HUES64 (cell line): Measurements from ENCODE around the gene PLEKHA5.

Source experiments
- H3K27ac ChIP-seq: 2 replicates; pipeline ENCODE4 v1.7.0; 2013; ENCODE audit warnings: low read depth, low read length, inconsistent platforms
- H3K27me3 ChIP-seq: 2 replicates; pipeline ENCODE4 v1.6.1; 2013; ENCODE audit warnings: mild to moderate bottlenecking, low read length; ENCODE audit not compliant: insufficient read depth
- H3K36me3 ChIP-seq: 2 replicates; pipeline ENCODE4 v1.6.1; 2013; ENCODE audit warnings: mild to moderate bottlenecking, low read length; ENCODE audit not compliant: insufficient read depth
- H3K4me1 ChIP-seq: 2 replicates; pipeline ENCODE4 v1.6.1; 2013; ENCODE audit warnings: mild to moderate bottlenecking, low read length, moderate library complexity; ENCODE audit not compliant: insufficient read depth
- H3K4me3 ChIP-seq: 2 replicates; pipeline ENCODE4 v1.5.1; 2013; ENCODE audit warnings: mild to moderate bottlenecking, low read length, moderate library complexity
- H3K9ac ChIP-seq: 2 replicates; pipeline ENCODE4 v1.6.1; 2013; ENCODE audit warnings: mild to moderate bottlenecking, low read depth, low read length
- H3K9me3 ChIP-seq: 2 replicates; pipeline ENCODE4 v1.6.1; 2013; ENCODE audit warnings: low read depth, low read length; ENCODE audit not compliant: insufficient read depth
- WGBS: fragments of 150-250, 120-280 bp; methylation state at CpG from one replicate; pipeline ENCODE4 v1.1.7; 2013; ENCODE audit warnings: missing lambda C conversion rate; 5-methylcytosine and 5-hydroxymethylcytosine counted together

PLEKHA5 gene

DNA sequence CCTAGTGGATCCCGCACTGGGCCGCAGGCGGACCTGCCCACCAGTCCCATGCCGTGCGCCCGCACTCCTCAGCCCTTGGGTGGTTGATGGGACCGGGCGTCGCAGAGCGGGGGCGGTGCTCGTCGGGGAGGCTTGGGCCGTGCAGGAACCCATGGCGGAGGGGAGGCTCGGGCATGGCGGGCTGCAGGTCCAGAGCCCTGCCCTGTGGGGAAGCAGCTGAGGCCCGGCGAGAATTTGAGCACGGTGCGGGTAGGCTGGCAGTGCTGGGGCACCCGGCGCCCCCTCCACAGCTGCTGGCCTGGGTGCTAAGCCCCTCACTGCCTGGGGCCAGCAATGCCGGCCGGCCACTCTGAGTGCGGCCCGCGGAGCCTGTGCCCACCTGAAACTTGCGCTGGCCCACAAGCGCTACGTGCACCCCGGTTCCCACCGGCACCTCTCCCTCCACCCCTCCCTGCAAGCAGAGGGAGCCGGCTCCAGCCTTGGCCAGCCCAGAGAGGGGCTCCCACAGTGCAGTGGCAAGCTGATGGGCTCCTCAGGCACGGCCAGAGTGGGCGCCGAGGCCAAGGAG lies 100.8 kb downstream of the PLEKHA5 start:
- H3K4me3 ChIP-seq, result no peak overlapping the region
- no peak overlapping the region for H3K27ac ChIP-seq
- no peaks in the 10 kb centered on the region for H3K27me3 ChIP-seq
- no peak overlapping the region for H3K9ac ChIP-seq
- H3K4me1 ChIP-seq, result peaks cover 39% of the 10 kb centered on the region
- WGBS, result 95% methylated on average over 37 of the region's 37 CpGs
- H3K36me3 ChIP-seq, result peaks cover 11% of the 10 kb centered on the region
- H3K9me3 ChIP-seq, result peaks cover 12% of the 10 kb centered on the region

DNA sequence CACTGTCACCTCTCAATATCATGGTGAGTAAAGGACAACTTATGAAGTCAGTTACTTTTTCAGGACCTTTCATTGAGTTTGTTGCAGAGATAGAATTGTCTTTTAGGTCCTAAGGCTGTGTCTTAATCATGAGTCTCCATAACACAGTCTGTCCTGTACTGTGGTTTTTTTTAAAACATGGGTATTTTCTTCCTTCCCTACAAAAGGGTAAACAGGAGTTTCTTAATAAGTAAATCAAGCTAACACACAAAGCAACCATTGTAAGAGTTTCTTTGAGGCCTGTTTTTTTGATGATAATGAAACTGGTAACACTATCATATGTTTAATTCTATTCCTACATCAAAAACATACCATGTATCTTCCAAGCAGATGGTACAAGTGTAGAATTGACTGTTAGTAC lies 101.4 kb downstream of the PLEKHA5 start:
- H3K27ac ChIP-seq, result no peak overlapping the region
- H3K4me1 ChIP-seq, result peaks cover 39% of the 10 kb centered on the region
- H3K4me3 ChIP-seq, result no peak overlapping the region
- H3K9ac ChIP-seq, result no peak overlapping the region
- no peaks in the 10 kb centered on the region for H3K27me3 ChIP-seq
- peaks cover 11% of the 10 kb centered on the region for H3K36me3 ChIP-seq
- H3K9me3 ChIP-seq, result peaks cover 12% of the 10 kb centered on the region

DNA sequence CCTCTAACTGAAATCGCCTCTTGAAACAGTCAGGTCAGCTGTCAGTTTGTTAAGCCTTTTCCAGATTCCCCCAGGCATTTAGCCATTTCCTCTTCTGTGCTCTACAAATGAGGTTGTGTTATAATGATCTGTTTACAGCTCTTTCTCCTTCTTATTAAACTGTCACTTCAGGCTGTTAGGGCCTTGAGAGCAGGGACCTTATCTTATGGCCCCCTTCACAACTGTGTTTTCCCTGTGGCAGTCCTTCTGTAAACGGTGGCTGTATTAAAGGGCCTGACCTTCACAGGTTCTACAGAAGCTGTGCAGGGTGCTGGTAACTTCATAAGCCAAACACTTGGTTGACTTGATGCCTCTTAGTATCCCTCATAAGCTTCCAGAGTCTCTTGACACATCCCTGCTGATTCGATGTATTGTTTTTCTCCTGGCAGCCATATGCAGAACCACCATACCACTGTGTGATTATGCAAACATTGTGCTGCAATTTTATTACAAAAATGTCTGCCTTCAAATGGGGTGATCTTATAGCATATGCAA lies 104.7 kb downstream of the PLEKHA5 start:
- H3K9ac ChIP-seq, result no peak overlapping the region
- H3K4me1 ChIP-seq, result peaks cover 35% of the 10 kb centered on the region
- WGBS, result 70% methylated on average over 3 of the region's 3 CpGs

GRCh38 chr12:19234981-19235871 lies 105.7 kb downstream of the PLEKHA5 start:
- peaks cover 7% of the 10 kb centered on the region for H3K36me3 ChIP-seq
- H3K9ac ChIP-seq, result no peak overlapping the region
- peaks cover 42% of the 10 kb centered on the region for H3K4me1 ChIP-seq
- H3K27me3 ChIP-seq, result no peaks in the 10 kb centered on the region
- 89% methylated on average over 2 of the region's 2 CpGs for WGBS
- H3K27ac ChIP-seq, result no peak overlapping the region
- H3K9me3 ChIP-seq, result peaks cover 7% of the 10 kb centered on the region
- H3K4me3 ChIP-seq, result no peak overlapping the region

More for the DNA sequence above, 104.7 kb downstream of the PLEKHA5 start:
- peaks cover 8% of the 10 kb centered on the region for H3K9me3 ChIP-seq
- peaks cover 7% of the 10 kb centered on the region for H3K36me3 ChIP-seq
- peak overlapping the region; percentile 9; the same call in 1 of the 2 replicates for H3K27ac ChIP-seq
- H3K27me3 ChIP-seq, result no peaks in the 10 kb centered on the region
- no peak overlapping the region for H3K4me3 ChIP-seq

GRCh38 chr12:19236656-19237055 lies 107.1 kb downstream of the PLEKHA5 start:
- Histone ChIP-seq H3K4me3 (no peak overlapping the region), H3K36me3 (no peaks in the 10 kb centered on the region), H3K27me3 (no peaks in the 10 kb centered on the region), H3K4me1 (peaks cover 42% of the 10 kb centered on the region), H3K27ac (no peak overlapping the region), H3K9ac (no peak overlapping the region), H3K9me3 (no peaks in the 10 kb centered on the region)
- WGBS, result 94% methylated on average over 2 of the region's 3 CpGs

DNA sequence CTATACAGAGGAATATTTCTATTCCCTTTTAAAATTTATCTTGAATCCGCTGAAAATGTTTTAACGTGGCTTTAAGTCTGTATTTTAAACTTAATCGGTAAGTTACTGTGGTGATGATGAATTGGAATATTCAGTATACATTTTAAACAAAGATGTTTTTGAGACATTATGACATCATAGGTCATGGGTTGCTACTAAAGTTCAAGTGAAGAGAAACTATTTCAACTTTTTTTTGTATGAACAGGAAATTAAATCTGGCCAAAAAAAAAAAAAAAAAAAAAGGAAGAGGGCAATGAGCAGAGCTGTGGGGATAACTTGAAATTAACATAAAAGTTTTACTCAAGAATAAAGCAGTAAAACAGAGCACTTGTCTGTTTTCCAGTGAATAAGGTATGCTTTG lies 109.0 kb downstream of the PLEKHA5 start:
- H3K4me3 ChIP-seq, result no peak overlapping the region
- no peaks in the 10 kb centered on the region for H3K36me3 ChIP-seq
- no peak overlapping the region for H3K27ac ChIP-seq
- no peak overlapping the region for H3K9ac ChIP-seq
- peaks cover 41% of the 10 kb centered on the region for H3K4me1 ChIP-seq
- no peaks in the 10 kb centered on the region for H3K27me3 ChIP-seq
- H3K9me3 ChIP-seq, result no peaks in the 10 kb centered on the region
- 100% methylated on average over 1 of the region's 3 CpGs for WGBS

GRCh38 chr12:19239102-19239501 lies 109.6 kb downstream of the PLEKHA5 start:
- Histone ChIP-seq H3K9ac (no peak overlapping the region), H3K27me3 (no peaks in the 10 kb centered on the region), H3K36me3 (no peaks in the 10 kb centered on the region), H3K4me1 (peaks cover 37% of the 10 kb centered on the region), H3K9me3 (no peaks in the 10 kb centered on the region), H3K4me3 (no peak overlapping the region), H3K27ac (no peak overlapping the region)
- WGBS, result 85% methylated on average over 5 of the region's 5 CpGs

DNA sequence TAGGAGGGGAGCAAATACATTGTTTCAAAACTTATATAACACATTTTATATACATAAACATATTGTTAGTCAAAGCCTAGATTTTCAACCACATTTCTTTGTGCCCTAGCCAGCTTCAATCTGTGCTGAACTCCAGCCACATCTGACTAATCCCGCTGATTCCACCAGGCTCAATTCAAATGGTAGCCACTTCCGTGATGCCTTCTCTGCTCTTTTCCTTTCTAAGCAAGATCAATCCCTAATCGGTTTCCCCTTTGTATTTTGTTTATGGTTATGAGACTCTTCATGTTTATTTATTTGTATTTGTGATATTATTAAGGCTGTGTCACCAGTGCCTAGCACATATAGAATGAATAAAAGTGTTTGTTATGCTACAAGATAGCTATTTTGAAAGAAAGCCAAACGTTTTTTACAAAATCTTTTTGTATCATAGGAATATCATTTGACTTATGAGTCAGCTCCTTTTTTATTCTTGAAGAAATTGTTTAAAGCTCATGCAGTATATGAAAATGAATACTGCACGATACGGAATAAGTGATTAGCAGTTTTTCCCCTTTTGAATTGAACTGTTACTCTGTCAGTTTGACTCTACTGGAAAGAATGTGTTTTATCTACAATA lies 110.2 kb downstream of the PLEKHA5 start:
- Histone ChIP-seq H3K9me3 (no peaks in the 10 kb centered on the region), H3K9ac (no peak overlapping the region), H3K27ac (no peak overlapping the region), H3K4me1 (peaks cover 35% of the 10 kb centered on the region), H3K4me3 (no peak overlapping the region), H3K27me3 (no peaks in the 10 kb centered on the region), H3K36me3 (no peaks in the 10 kb centered on the region)
- WGBS, result 84% methylated on average over 5 of the region's 6 CpGs

DNA sequence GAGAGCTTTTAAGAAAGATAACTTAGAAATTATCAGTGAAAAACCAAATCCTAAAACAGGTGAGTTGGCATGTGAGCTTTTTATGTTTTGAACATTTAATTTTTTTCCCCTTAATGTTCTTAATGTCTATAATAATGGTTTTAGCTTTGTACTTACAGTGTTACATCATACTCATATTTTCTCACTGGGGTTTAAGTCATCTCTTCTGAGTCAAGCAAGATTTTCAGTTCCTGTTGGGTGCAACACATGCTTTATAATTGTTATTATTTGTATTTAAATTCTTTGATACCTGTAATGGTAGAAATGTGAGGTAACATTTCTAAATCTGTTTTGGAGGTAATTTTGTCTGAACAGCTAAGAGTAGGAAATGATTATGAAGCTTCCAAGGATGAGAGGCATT lies 113.0 kb downstream of the PLEKHA5 start:
- Histone ChIP-seq H3K9ac (no peak overlapping the region), H3K4me3 (no peak overlapping the region), H3K4me1 (peaks cover 40% of the 10 kb centered on the region), H3K9me3 (no peaks in the 10 kb centered on the region), H3K27ac (no peak overlapping the region), H3K36me3 (no peaks in the 10 kb centered on the region), H3K27me3 (no peaks in the 10 kb centered on the region)

DNA sequence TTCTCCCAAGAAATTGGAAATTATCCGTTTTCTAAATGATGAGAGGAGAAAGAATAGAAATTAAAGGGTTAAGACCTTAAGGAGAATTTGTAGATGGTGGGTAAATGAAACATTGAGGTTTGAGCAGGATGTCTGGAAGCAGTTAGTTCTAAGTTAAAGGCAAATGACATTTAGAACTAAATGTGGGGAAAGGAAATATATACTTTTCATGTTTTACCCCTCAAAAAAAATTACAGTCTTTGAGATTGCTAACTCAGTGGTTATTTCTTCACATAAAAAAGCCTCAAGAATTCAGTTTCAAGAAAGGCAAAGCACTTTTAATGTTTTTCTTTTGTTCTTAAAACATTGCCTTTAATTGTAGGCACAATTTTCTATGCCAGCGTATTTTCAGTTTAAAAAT lies 114.0 kb downstream of the PLEKHA5 start:
- Histone ChIP-seq H3K4me1 (peaks cover 33% of the 10 kb centered on the region), H3K36me3 (no peaks in the 10 kb centered on the region), H3K9ac (no peak overlapping the region), H3K27ac (no peak overlapping the region), H3K27me3 (no peaks in the 10 kb centered on the region), H3K9me3 (no peaks in the 10 kb centered on the region), H3K4me3 (no peak overlapping the region)
- 94% methylated on average over 2 of the region's 2 CpGs for WGBS

GRCh38 chr12:19244312-19244711 lies 114.8 kb downstream of the PLEKHA5 start:
- Histone ChIP-seq H3K9ac (no peak overlapping the region), H3K9me3 (no peaks in the 10 kb centered on the region), H3K4me3 (no peak overlapping the region), H3K4me1 (peaks cover 25% of the 10 kb centered on the region), H3K27me3 (no peaks in the 10 kb centered on the region), H3K36me3 (no peaks in the 10 kb centered on the region), H3K27ac (no peak overlapping the region)
